ENCODE data around the gene ZDHHC18. TPM values are rescaled to one million over a fixed set of nuclear protein-coding genes. Genes with fewer than 3 reads are reported as not detected.

Gene ZDHHC18
- total RNA-seq, 1 donor from 2014 or later = 25.5 TPM

DNA sequence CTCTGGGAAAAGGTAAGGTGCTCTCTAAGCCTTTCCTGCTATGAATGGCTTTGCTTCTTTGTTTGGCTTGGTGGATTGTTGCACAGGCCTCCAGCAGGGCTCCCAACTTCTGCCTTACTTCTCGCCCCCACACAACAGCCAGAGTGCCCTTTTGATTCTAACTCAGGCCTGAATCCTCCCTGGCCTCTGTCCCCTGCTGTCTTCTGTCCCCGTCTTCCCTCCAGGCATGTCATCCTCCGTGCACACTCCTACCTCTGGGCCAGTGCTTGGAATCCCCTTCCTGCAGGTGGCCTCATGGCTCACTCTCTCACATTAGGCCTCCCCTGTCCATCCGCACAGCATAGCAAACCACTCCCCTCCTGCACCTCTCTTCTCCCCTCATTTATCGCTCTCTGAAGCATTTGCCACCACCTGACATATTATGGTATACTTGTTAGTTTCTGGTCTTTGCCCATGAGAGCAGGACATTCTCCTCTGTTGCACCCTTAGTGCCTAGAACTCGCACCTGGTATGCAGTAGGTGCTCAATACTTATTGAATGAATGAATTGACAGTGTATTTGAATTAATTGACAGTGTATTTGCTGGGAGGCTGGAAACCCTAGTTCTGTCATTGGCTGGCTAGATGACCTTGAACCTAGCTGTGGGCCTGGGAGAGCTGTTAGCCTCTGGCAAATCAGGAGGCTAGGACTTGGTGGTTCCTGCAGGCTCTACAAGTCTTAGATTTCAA lies 2.9 kb downstream of the ZDHHC18 start:
- Mint-ChIP-seq H3K4me3 (ENCODE audit: unreplicated experiment) (no peak overlapping the region), H3K4me1 (ENCODE audit: low read depth) (peaks cover 31% of the 10 kb centered on the region), H3K27me3 (ENCODE audit: low read depth) (no peaks in the 10 kb centered on the region), H3K9me3 (ENCODE audit: low read depth) (no peaks in the 10 kb centered on the region), H3K27ac (ENCODE audit: unreplicated experiment) (no peak overlapping the region), H3K36me3 (ENCODE audit: low read depth) (peaks cover 15% of the 10 kb centered on the region)
- no peak for DNase-seq (ENCODE audit: low spot score)
- TF ChIP-seq, protein P1, sequence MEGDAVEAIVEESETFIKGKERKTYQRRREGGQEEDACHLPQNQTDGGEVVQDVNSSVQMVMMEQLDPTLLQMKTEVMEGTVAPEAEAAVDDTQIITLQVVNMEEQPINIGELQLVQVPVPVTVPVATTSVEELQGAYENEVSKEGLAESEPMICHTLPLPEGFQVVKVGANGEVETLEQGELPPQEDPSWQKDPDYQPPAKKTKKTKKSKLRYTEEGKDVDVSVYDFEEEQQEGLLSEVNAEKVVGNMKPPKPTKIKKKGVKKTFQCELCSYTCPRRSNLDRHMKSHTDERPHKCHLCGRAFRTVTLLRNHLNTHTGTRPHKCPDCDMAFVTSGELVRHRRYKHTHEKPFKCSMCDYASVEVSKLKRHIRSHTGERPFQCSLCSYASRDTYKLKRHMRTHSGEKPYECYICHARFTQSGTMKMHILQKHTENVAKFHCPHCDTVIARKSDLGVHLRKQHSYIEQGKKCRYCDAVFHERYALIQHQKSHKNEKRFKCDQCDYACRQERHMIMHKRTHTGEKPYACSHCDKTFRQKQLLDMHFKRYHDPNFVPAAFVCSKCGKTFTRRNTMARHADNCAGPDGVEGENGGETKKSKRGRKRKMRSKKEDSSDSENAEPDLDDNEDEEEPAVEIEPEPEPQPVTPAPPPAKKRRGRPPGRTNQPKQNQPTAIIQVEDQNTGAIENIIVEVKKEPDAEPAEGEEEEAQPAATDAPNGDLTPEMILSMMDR (IDR thresholded peaks at IDR 0.05) = no peak

DNA sequence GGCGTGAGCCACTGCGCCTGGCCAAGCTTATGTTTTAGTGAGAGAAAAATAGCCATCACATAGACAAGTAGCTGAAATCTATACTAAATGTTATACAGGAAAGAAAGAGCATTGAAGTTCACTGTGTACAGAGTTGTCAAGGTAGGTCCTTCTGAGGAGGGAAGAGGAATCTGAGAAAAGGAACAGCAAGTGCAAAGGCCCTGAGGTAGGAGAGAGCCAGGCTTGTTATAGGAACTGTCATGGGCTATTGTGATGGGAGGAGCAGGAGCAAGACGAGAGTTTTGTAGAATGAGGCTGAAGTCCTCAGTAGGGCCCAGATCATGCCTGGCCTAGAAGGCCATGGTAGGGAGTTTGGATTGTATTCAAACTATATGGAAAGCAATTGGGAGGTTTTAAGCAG lies 4.6 kb downstream of the ZDHHC18 start:
- no peaks in the 10 kb centered on the region for H3K27me3 Mint-ChIP-seq (ENCODE audit: low read depth)
- TF ChIP-seq, protein P1 (IDR thresholded peaks at IDR 0.05) = no peak
- peaks cover 27% of the 10 kb centered on the region for H3K4me1 Mint-ChIP-seq (ENCODE audit: low read depth)
- no peak overlapping the region for H3K27ac Mint-ChIP-seq (ENCODE audit: unreplicated experiment)
- H3K4me3 Mint-ChIP-seq (ENCODE audit: unreplicated experiment) = no peak overlapping the region
- no peak for DNase-seq (ENCODE audit: low spot score)
- no peaks in the 10 kb centered on the region for H3K9me3 Mint-ChIP-seq (ENCODE audit: low read depth)
- peaks cover 24% of the 10 kb centered on the region for H3K36me3 Mint-ChIP-seq (ENCODE audit: low read depth)

DNA sequence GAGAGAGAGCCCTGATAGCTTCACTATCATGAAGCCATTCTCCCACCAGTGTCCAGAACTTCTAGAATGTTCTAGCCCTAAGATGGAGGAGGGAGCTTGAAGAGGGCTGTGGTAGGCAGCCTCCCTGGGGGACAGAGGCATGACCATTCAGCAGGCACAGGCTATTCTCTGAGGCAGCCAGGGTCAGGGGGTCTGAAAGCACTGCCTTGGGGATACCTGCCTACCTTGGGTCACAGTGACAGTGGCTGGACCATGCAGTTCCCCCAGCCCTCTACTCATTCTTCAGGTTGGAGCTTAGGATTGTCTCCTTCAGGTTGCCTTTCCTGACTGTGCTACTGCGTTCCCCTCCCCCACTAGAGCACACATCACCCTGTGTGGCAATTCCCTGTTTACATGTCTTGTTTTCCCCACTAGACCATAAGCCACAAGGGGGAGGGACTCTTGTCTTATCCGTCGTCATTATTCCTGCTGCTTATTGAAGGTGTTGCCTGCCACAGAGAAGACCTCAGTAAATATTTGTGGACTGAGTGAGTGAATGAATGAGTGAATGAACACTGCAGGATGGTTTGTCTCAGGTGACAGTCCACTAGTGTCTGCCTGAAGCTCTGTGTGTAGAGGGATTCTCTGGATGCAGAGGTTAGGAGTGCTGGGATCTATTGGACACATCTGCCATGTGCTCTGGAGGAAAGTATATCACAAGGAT lies 5.2 kb downstream of the ZDHHC18 start:
- no peak overlapping the region for H3K27ac Mint-ChIP-seq (ENCODE audit: unreplicated experiment)
- H3K4me3 Mint-ChIP-seq (ENCODE audit: unreplicated experiment) = no peak overlapping the region
- H3K27me3 Mint-ChIP-seq (ENCODE audit: low read depth) = no peaks in the 10 kb centered on the region
- TF ChIP-seq, protein P1 (IDR thresholded peaks at IDR 0.05) = no peak
- H3K9me3 Mint-ChIP-seq (ENCODE audit: low read depth) = no peaks in the 10 kb centered on the region
- peaks cover 26% of the 10 kb centered on the region for H3K36me3 Mint-ChIP-seq (ENCODE audit: low read depth)
- peaks cover 24% of the 10 kb centered on the region for H3K4me1 Mint-ChIP-seq (ENCODE audit: low read depth)
- no peak for DNase-seq (ENCODE audit: low spot score)

DNA sequence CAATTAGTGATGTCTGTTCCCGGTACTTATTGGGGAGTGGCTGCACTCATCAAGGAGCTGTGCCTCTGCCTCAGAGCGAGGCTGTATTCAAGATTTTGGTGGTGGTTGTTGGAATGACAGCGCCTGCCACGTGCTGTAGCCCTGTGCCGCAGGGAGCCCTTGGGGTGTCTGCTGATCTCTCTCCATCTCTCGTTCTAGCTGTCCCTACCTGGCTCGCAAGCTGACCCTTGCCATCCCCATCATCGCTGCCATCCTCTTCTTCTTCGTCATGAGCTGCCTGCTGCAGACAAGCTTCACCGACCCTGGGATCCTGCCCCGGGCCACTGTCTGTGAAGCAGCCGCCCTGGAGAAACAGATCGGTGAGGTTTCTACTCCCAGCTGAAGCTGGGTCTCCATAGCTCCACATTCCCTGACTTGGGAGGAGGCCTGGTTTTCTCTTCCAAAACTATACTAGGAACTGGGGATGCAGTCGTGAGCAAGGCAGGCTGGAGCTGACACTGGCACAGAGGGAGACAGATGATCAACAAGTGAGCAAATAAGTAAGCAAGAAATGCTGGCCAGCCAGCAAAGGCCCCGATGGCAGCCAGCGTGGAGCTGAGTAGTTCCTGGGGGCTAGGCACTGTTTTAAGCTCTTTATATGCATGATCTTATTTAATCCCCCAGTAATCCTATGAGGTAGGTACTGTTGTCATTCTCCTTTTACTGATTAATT lies 5.9 kb downstream of the ZDHHC18 start:
- TF ChIP-seq, protein P1 (IDR thresholded peaks at IDR 0.05) = no peak
- H3K9me3 Mint-ChIP-seq (ENCODE audit: low read depth) = no peaks in the 10 kb centered on the region
- H3K36me3 Mint-ChIP-seq (ENCODE audit: low read depth) = peaks cover 26% of the 10 kb centered on the region
- DNase-seq (ENCODE audit: low spot score) = no peak
- H3K27me3 Mint-ChIP-seq (ENCODE audit: low read depth) = no peaks in the 10 kb centered on the region
- peaks cover 22% of the 10 kb centered on the region for H3K4me1 Mint-ChIP-seq (ENCODE audit: low read depth)
- H3K4me3 Mint-ChIP-seq (ENCODE audit: unreplicated experiment) = no peak overlapping the region
- H3K27ac Mint-ChIP-seq (ENCODE audit: unreplicated experiment) = no peak overlapping the region
